Motor neuron (in vitro differentiated cells): Measurements from ENCODE around the gene CLIP1. TPM values are rescaled to one million over a fixed set of nuclear protein-coding genes. Genes with fewer than 3 reads are reported as not detected.
"Not testable (repeated sequence)": the region's sequence is repeated elsewhere in the genome, so short reads cannot be mapped to it uniquely, and the experiment has no call there.

Experiments
- ATAC-seq, 8 experiments: fragments of 200-7000 bp; cut with Tn5 transposase; replicated peaks in 6 of 8; 2 replicates each; pipeline ENCODE4 v1.8.0; 2021; ENCODE audit warnings: mild to moderate bottlenecking in 8 of 8, moderate library complexity in 8 of 8
- H3K27ac ChIP-seq, 2 donors: fragments of 250-450 bp; sonication (Bioruptor Pico); 2 replicates each; pipeline ENCODE4 v1.9.0; 2021; ENCODE audit warnings: antibody characterized with exemption in 2 of 2, mild to moderate bottlenecking in 2 of 2, moderate library complexity in 1 of 2
- H3K4me1 ChIP-seq, 2 donors: fragments of 250-450 bp; sonication (Bioruptor Pico); replicated peaks in 1 of 2; 2 replicates each; pipeline ENCODE4 v1.6.1; 2021; ENCODE audit warnings: antibody characterized with exemption in 2 of 2, mild to moderate bottlenecking in 2 of 2, moderate library complexity in 1 of 2
- H3K4me3 ChIP-seq, 5 donors: fragments of 250-450 bp; sonication (Bioruptor Pico); 2 replicates each; pipeline ENCODE4 v1.9.0; 2021; ENCODE audit warnings: antibody characterized with exemption in 5 of 5, mild to moderate bottlenecking in 5 of 5, moderate library complexity in 4 of 5
- WGBS, 10 experiments: fragments of 450-650 bp; shearing (Covaris generic); methylation state at CpG; one replicate each; pipeline ENCODE4 v1.0.0; 2022; 5-methylcytosine and 5-hydroxymethylcytosine counted together
- in situ Hi-C, 9 experiments: fragments of 400-800 bp; cut with MboI; loops; one replicate each; pipeline ENCODE4 v1.15.0; 2021; ENCODE audit warnings: low sequenced_read_pairs in 9 of 9, low pct_unique_long_range_greater_than_20kb in 2 of 9; ENCODE audit not compliant: unreplicated experiment in 9 of 9
- total RNA-seq, 8 experiments: library from RNA; unstranded; fragments of 300-600 nt; gene quantifications; 2 replicates each; pipeline versions ENCODE4 v1.2.3 to v1.2.4, GENCODE V29; 2022

Gene CLIP1
- total RNA-seq, 8 experiments from 2014 or later: 44.5 to 110 (median 65.1) TPM

DNA sequence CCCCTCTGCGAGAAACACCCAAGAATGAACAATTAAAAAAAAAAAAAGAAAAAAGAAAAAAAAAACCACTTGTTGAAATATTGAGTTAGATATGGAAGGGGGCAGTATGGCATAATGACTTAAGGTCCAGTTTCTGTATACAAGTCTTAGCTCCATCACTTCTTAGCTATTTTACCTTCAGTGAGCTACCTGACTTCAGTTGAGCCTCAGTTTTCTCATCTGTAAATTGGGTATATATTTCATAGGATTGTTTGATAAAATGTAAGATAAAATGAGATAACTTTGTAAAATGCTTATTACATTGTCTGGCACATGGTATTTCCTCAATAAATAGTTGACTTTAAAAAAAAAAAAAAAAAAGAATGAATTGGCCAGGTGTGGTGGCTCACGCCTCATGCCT is 64.1 kb downstream of the CLIP1 start:
- WGBS, 10 experiments: 100% methylated on average over 1 of the region's 2 CpGs; no CpG with 5 or more reads in 6 of the 10 experiments
- H3K4me1 ChIP-seq, in situ Hi-C loops, H3K27ac ChIP-seq, ATAC-seq, H3K4me3 ChIP-seq: not testable (repeated sequence)

DNA sequence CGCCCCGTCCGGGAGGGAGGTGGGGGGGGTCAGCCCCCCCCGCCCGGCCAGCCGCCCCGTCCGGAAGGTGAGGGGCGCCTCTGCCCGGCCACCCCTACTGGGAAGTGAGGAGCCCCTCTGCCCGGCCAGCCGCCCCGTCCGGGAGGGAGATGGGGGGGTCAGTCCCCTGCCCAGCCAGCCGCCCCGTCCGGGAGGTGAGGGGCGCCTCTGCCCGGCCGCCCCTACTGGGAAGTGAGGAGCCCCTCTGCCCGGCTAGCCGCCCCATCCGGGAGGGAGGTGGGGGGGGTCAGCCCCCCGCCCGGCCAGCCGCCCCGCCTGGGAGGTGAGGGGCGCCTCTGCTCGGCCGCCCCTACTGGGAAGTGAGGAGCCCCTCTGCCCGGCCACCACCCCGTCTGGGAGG is 64.9 kb downstream of the CLIP1 start:
- no CpG with 5 or more reads among the region's 32 CpGs for WGBS, 10 experiments
- in situ Hi-C loops, H3K27ac ChIP-seq, H3K4me3 ChIP-seq, H3K4me1 ChIP-seq, ATAC-seq: not testable (repeated sequence)

GRCh38 chr12:122356991-122357390 is 65.5 kb downstream of the CLIP1 start:
- H3K4me3 ChIP-seq, H3K27ac ChIP-seq, ATAC-seq, in situ Hi-C loops, H3K4me1 ChIP-seq: not testable (repeated sequence)
- no CpG with 5 or more reads among the region's 27 CpGs for WGBS, 10 experiments

GRCh38 chr12:122356192-122356635 is 66.3 kb downstream of the CLIP1 start:
- no peak overlapping the region for H3K27ac ChIP-seq
- in situ Hi-C loops: no loop called here
- WGBS, 10 experiments: 0 to 33% (median 10%) methylated on average over 1 to 2 of the region's 3 CpGs; no CpG with 5 or more reads in 3 of the 10 experiments
- peak; percentile 36 to 99 (median 77) for ATAC-seq
- no peak overlapping the region for H3K4me3 ChIP-seq
- no peaks in the 10 kb centered on the region for H3K4me1 ChIP-seq

DNA sequence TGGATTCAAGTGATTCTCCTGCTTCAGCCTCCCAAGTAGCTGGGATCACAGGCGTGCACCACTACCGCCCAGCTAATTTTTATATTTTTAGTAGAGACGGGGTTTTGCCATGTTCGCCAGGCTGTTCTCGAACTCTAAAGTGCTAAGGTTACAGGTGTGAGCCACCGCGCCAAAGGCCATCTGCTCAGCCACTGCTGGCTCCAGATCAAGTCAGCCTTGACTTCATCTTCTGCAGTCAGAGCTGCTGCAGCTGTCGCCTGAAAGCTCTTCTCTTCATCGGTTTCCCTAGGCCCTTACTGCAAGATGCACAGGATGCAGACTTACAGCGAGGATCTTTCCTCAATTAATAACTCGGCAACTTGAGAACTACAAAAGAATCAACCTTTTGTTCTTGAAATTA is 66.8 kb downstream of the CLIP1 start:
- Histone ChIP-seq H3K4me1 (no peaks in the 10 kb centered on the region), H3K27ac (no peak overlapping the region), H3K4me3 (no peak overlapping the region)
- in situ Hi-C loops: no loop called here
- no peak for ATAC-seq
- 60 to 100% (median 92%) methylated on average over 2 to 6 of the region's 11 CpGs; no CpG with 5 or more reads in 2 of the 10 experiments for WGBS, 10 experiments

GRCh38 chr12:122354958-122355641 is 67.4 kb downstream of the CLIP1 start:
- no peak for ATAC-seq
- H3K4me3 ChIP-seq: no peak overlapping the region
- 83 to 100% (median 95%) methylated on average over 1 to 9 of the region's 24 CpGs; no CpG with 5 or more reads in 1 of the 10 experiments for WGBS, 10 experiments
- no peaks in the 10 kb centered on the region for H3K4me1 ChIP-seq
- no peak overlapping the region for H3K27ac ChIP-seq
- in situ Hi-C loops: no loop called here

GRCh38 chr12:122352394-122352793 is 70.1 kb downstream of the CLIP1 start:
- Histone ChIP-seq H3K27ac (no peak overlapping the region), H3K4me3 (no peak overlapping the region), H3K4me1 (no peaks in the 10 kb centered on the region)
- ATAC-seq: no peak
- in situ Hi-C loops: no loop called here
- 80 to 100% (median 98%) methylated on average over 1 to 7 of the region's 8 CpGs; no CpG with 5 or more reads in 1 of the 10 experiments for WGBS, 10 experiments

- no peaks in the 10 kb centered on the region for H3K4me1 ChIP-seq
- H3K4me3 ChIP-seq: no peak overlapping the region
- in situ Hi-C loops: no loop called here
- no peak overlapping the region for H3K27ac ChIP-seq
- WGBS, 10 experiments: 58 to 100% (median 82%) methylated on average over 1 to 7 of the region's 7 CpGs
- ATAC-seq: no peak
These were observed 72.2 kb downstream of the CLIP1 start for GRCh38 chr12:122350141-122350848.

DNA sequence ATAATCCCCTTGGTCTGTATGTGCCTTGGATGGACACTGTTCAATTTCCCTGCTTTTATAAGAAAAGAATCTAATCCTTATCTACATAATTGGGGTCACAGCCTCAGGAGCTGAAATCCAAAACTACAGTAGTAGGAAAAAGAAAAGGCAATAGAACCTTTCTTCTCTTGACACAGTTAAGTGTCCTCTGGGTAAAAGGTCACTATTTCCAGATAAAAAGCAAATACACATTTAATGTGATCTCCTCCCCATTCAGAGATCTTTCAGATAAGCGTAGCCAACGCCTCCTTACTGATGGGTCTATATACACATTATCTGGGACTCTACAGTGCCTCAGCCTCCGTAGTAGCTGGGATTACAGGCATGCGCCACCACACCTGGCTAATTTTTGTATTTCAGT is 73.4 kb downstream of the CLIP1 start:
- Histone ChIP-seq H3K4me1 (no peaks in the 10 kb centered on the region), H3K4me3 (no peak overlapping the region), H3K27ac (no peak overlapping the region)
- 79 to 100% (median 98%) methylated on average over 1 to 4 of the region's 4 CpGs; no CpG with 5 or more reads in 2 of the 10 experiments for WGBS, 10 experiments
- ATAC-seq: no peak
- in situ Hi-C loops: no loop called here

- 79 to 100% (median 90%) methylated on average over 2 to 4 of the region's 4 CpGs; no CpG with 5 or more reads in 2 of the 10 experiments for WGBS, 10 experiments
- H3K4me3 ChIP-seq: no peak overlapping the region
- H3K27ac ChIP-seq: no peak overlapping the region
- no peak for ATAC-seq
- no peaks in the 10 kb centered on the region for H3K4me1 ChIP-seq
- in situ Hi-C loops: no loop called here
These were observed 74.0 kb downstream of the CLIP1 start for GRCh38 chr12:122348505-122348904.

- Histone ChIP-seq H3K4me3 (no peak overlapping the region), H3K27ac (no peak overlapping the region), H3K4me1 (no peaks in the 10 kb centered on the region)
- 94 to 100% (median 97%) methylated on average over 1 to 5 of the region's 5 CpGs; no CpG with 5 or more reads in 4 of the 10 experiments for WGBS, 10 experiments
- in situ Hi-C loops: no loop called here
- no peak for ATAC-seq
These were observed 76.4 kb downstream of the CLIP1 start for GRCh38 chr12:122346054-122346453.

GRCh38 chr12:122345042-122345441 is 77.4 kb downstream of the CLIP1 start:
- in situ Hi-C loops: no loop called here
- ATAC-seq: no peak
- no peak overlapping the region for H3K27ac ChIP-seq
- H3K4me3 ChIP-seq: no peak overlapping the region
- WGBS, 10 experiments: 80 to 100% (median 100%) methylated on average over 1 to 2 of the region's 2 CpGs; no CpG with 5 or more reads in 1 of the 10 experiments
- no peaks in the 10 kb centered on the region for H3K4me1 ChIP-seq

DNA sequence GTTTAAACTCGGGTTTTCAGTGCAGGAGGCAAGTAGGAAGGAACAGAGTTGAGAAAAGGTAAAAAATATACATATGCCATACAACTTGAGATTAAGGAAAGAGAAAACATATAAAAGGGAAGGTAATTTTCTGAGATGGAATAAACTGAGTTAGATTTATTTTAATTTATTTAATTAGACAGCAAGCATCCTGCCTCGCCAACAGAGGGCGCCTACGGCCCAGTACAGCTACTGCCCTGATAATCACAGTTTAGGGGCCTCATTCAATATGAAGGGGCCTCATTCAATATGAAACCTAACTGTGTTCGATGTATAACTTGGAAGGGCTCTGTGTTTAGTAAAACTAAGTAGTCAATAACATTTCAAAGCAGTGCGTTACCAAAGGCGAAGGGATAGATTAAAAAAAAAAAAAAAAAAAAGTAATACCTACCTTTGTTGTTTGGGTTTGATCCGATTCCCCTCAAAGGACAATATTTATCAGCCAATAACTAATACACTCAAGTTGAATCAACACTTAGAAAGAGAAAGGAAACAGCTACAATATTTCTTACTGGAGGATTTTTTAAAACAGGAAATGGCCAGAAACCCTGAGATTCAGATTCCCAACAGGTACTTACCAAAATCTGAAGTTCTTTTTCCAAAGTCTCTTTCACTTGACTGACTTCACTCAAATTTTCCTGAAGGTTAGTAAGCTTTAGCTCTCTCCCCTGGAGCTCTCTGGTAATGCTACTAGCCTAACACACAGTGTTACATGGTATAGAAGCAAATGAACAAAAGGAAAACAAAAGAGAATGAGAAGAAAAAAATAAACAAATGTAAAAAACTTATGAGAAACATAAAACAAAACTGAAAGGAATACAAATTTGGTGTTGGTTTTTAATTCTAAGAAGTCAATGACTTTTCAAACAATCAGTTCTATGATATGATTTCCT is 86.2 kb downstream of the CLIP1 start:
- no peak overlapping the region for H3K27ac ChIP-seq
- no peak for ATAC-seq
- H3K4me3 ChIP-seq: no peak overlapping the region
- 68 to 100% (median 83%) methylated on average over 3 to 8 of the region's 8 CpGs for WGBS, 10 experiments
- in situ Hi-C loops: no loop called here
- peaks cover 13 to 22% of the 10 kb centered on the region in 2 donors for H3K4me1 ChIP-seq
